SU-DHL-6 (cell line): Measurements from ENCODE around the gene GPI.

Experiments used
- CTCF ChIP-seq: fragments of 200-600 bp; sonication (generic); IDR thresholded peaks from one replicate; pipeline ENCODE4 v1.5.1; 2017; ENCODE audit warnings: antibody characterized with exemption, mild to moderate bottlenecking, low read length, moderate library complexity; ENCODE audit not compliant: insufficient read depth, poor library complexity, severe bottlenecking
- EZH2phosphoT487 ChIP-seq: fragments of 200-600 bp; sonication (generic), shearing (Covaris generic); conservative IDR thresholded peaks from 2 replicates; pipeline ENCODE4 v1.6.1; 2018; ENCODE audit warnings: mild to moderate bottlenecking, antibody characterized with exemption, low read length, moderate library complexity, mixed read lengths

GRCh38 chr19:34345947-34346351 lies 19.0 kb upstream of the GPI start:
- TF ChIP-seq CTCF (peak; percentile 92), EZH2phosphoT487 (no peak)
